T-helper 2 cell treated with Interferon-gamma antibody and Interleukin-4, amounts not matched to agents 5 μg/mL and 100 μg/mL, for 36 hours (primary cell): Measurements from ENCODE around the gene TCF4.

Source experiments
- DNase-seq: peaks from one replicate; pipeline ENCODE4 v3.0.0; 2021; ENCODE audit warnings: low spot score
- H3K27ac Mint-ChIP-seq: one replicate; pipeline ENCODE4 v1.8.0; 2021; ENCODE audit warnings: mild to moderate bottlenecking, mixed read lengths
- H3K27me3 Mint-ChIP-seq: one replicate; pipeline ENCODE4 v1.8.0; 2021; ENCODE audit warnings: low read depth, mixed read lengths
- H3K36me3 Mint-ChIP-seq: one replicate; pipeline ENCODE4 v1.8.0; 2021; ENCODE audit warnings: low read depth, mixed read lengths
- H3K4me1 Mint-ChIP-seq: one replicate; pipeline ENCODE4 v1.8.0; 2021; ENCODE audit warnings: low read depth, mixed read lengths
- H3K4me3 Mint-ChIP-seq: one replicate; pipeline ENCODE4 v1.8.0; 2022; ENCODE audit warnings: mild to moderate bottlenecking, moderate library complexity, mixed read lengths
- H3K9me3 Mint-ChIP-seq: one replicate; pipeline ENCODE4 v1.8.0; 2021; ENCODE audit warnings: mixed read lengths

The TCF4 gene

DNA sequence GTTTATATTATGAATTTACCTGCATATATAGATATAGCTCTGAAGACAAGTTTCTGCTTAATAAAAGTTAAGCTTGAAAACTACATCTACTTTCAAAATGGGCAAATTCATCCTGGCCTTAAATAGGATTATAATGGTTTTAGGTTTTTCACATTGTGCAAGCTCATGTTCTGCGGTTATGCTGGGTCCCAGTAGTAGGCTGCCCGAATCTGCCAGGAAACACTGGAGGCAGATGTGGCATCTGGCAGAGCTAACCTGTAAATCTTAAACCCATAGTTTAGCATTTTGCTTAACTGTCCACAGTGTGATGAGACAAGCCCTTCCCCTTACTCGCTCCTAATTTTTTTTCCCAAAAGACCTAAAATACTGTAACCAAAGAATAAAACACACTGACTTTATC, 234.2 kb downstream of the TCF4 start:
- Mint-ChIP-seq H3K4me1 (peaks cover 6% of the 10 kb centered on the region), H3K27ac (no peak overlapping the region), H3K27me3 (peaks cover 18% of the 10 kb centered on the region), H3K4me3 (no peak overlapping the region), H3K9me3 (no peaks in the 10 kb centered on the region), H3K36me3 (no peaks in the 10 kb centered on the region)
- no peak for DNase-seq

GRCh38 chr18:55353391-55353790, 234.6 kb downstream of the TCF4 start:
- H3K4me1 Mint-ChIP-seq: peaks cover 6% of the 10 kb centered on the region
- no peak overlapping the region for H3K27ac Mint-ChIP-seq
- H3K36me3 Mint-ChIP-seq: no peaks in the 10 kb centered on the region
- H3K9me3 Mint-ChIP-seq: no peaks in the 10 kb centered on the region
- DNase-seq: no peak
- no peak overlapping the region for H3K4me3 Mint-ChIP-seq
- H3K27me3 Mint-ChIP-seq: peaks cover 18% of the 10 kb centered on the region

GRCh38 chr18:55351980-55352714, 235.8 kb downstream of the TCF4 start:
- H3K36me3 Mint-ChIP-seq: no peaks in the 10 kb centered on the region
- no peak for DNase-seq
- H3K4me3 Mint-ChIP-seq: no peak overlapping the region
- peaks cover 6% of the 10 kb centered on the region for H3K4me1 Mint-ChIP-seq
- no peaks in the 10 kb centered on the region for H3K9me3 Mint-ChIP-seq
- H3K27me3 Mint-ChIP-seq: peaks cover 18% of the 10 kb centered on the region
- H3K27ac Mint-ChIP-seq: no peak overlapping the region

DNA sequence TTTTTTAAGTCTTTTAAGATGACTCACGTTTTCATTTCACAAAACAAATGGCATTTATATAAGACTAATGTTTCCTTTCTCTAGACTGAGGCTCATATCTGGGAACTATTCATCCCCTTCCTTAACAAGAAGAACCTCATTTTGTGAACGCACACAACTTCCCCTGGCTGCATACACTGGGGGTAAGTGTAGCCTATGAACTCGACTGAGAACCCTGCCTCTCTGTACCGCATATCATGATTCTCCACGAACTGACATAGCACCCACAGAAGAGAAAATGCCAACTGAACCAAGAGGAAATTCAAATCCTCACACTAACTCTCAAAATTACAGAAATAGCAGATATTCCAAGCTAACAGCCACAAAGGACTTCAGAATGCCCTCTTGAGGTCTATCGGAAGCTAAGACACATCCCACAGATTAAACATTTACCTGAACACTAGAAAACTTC, 236.7 kb downstream of the TCF4 start:
- no peak for DNase-seq
- H3K27me3 Mint-ChIP-seq: peaks cover 18% of the 10 kb centered on the region
- H3K27ac Mint-ChIP-seq: no peak overlapping the region
- H3K4me3 Mint-ChIP-seq: no peak overlapping the region
- no peaks in the 10 kb centered on the region for H3K9me3 Mint-ChIP-seq
- peaks cover 6% of the 10 kb centered on the region for H3K4me1 Mint-ChIP-seq
- H3K36me3 Mint-ChIP-seq: no peaks in the 10 kb centered on the region

DNA sequence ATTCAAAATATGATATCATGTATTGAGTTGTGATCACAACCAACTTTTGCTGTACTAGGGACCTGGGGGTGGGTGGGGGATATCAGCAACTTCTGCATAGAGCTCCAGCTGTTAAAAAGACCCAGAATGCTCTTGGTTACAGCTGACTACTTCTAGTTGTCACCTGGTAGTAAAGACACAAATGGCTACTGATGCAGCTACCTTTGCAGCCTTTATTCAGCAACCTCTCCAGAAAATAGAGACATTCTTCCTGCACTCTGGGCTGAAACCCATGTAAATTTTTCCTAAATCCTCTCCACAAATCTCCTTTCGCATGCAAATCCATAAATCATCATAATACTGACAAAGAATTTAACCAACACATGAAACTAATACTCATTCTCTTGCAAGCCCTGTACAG, 238.3 kb downstream of the TCF4 start:
- no peaks in the 10 kb centered on the region for H3K9me3 Mint-ChIP-seq
- DNase-seq: no peak
- H3K36me3 Mint-ChIP-seq: no peaks in the 10 kb centered on the region
- H3K27ac Mint-ChIP-seq: no peak overlapping the region
- H3K4me3 Mint-ChIP-seq: no peak overlapping the region
- peaks cover 6% of the 10 kb centered on the region for H3K4me1 Mint-ChIP-seq
- H3K27me3 Mint-ChIP-seq: peaks cover 15% of the 10 kb centered on the region

GRCh38 chr18:55346961-55347740, 240.8 kb downstream of the TCF4 start:
- peaks cover 14% of the 10 kb centered on the region for H3K27me3 Mint-ChIP-seq
- no peak overlapping the region for H3K4me3 Mint-ChIP-seq
- H3K9me3 Mint-ChIP-seq: no peaks in the 10 kb centered on the region
- H3K4me1 Mint-ChIP-seq: peaks cover 3% of the 10 kb centered on the region
- no peaks in the 10 kb centered on the region for H3K36me3 Mint-ChIP-seq
- DNase-seq: no peak
- H3K27ac Mint-ChIP-seq: no peak overlapping the region

DNA sequence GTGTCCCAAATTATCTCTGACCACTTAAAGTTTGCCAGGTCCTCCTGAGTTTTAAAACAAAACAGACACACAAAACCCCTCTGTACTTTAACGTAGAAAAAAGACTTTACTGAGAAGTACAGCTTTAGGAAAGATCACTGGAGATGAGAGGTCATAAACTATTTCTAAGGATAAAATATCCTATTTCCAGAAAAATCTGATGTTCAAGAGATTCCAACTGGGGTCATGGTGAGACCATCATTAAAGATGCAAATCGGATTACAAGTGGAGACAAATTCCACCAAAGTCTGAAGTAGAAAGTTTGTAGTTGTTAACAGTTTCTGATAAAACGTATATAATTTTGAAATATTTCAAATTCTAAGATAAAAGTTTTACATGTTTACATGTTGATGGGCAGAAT, 241.6 kb downstream of the TCF4 start:
- Mint-ChIP-seq H3K36me3 (no peaks in the 10 kb centered on the region), H3K27me3 (peaks cover 14% of the 10 kb centered on the region), H3K9me3 (no peaks in the 10 kb centered on the region), H3K27ac (no peak overlapping the region), H3K4me3 (no peak overlapping the region), H3K4me1 (no peaks in the 10 kb centered on the region)
- no peak for DNase-seq

- Mint-ChIP-seq H3K4me1 (no peaks in the 10 kb centered on the region), H3K36me3 (no peaks in the 10 kb centered on the region), H3K27ac (no peak overlapping the region), H3K27me3 (peaks cover 14% of the 10 kb centered on the region), H3K9me3 (no peaks in the 10 kb centered on the region), H3K4me3 (no peak overlapping the region)
- no peak for DNase-seq
Observed at GRCh38 chr18:55345103-55345950, 242.7 kb downstream of the TCF4 start.

GRCh38 chr18:55343396-55344073, 244.5 kb downstream of the TCF4 start:
- H3K4me1 Mint-ChIP-seq: no peaks in the 10 kb centered on the region
- H3K36me3 Mint-ChIP-seq: no peaks in the 10 kb centered on the region
- no peaks in the 10 kb centered on the region for H3K9me3 Mint-ChIP-seq
- no peak for DNase-seq
- peaks cover 8% of the 10 kb centered on the region for H3K27me3 Mint-ChIP-seq
- H3K4me3 Mint-ChIP-seq: no peak overlapping the region
- H3K27ac Mint-ChIP-seq: no peak overlapping the region

DNA sequence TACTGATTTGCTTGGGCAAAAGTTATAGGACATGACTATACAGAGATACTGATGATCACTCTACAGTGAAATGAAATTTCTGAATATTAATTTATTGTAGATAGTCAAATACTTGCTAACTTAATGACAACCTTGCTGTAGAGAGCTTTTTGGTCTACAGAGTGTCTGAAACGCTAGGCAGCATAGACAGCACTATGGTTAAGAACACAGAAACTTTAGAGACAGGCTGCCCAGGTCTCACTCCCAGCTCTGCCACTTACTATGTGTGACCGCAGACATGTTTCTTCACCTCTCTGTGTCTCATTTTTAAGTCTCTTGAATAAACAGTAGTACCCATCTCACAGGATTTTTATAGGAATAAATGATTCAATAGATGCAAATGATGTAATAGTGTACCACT, 247.0 kb downstream of the TCF4 start:
- no peaks in the 10 kb centered on the region for H3K4me1 Mint-ChIP-seq
- no peak for DNase-seq
- H3K27ac Mint-ChIP-seq: no peak overlapping the region
- no peaks in the 10 kb centered on the region for H3K36me3 Mint-ChIP-seq
- H3K4me3 Mint-ChIP-seq: no peak overlapping the region
- H3K9me3 Mint-ChIP-seq: no peaks in the 10 kb centered on the region
- H3K27me3 Mint-ChIP-seq: peaks cover 11% of the 10 kb centered on the region

DNA sequence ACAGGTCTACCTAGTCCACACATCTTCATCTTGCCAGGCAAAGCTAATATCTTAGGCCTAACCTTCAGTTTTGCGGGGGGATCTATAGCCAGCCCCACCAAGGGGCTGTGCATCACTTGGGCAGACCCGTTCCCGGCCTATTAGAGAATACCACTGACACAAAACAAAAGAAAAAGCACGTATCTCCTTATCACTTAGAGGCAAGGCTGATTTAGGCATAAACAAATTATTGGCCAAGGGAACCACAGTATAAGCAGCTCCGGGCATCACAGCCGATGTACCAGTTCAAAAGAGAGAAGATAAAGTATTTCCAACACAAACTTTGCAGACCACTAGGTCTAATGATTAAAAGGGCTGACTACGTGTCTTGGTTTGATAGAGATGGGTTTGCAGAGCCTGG, 248.0 kb downstream of the TCF4 start:
- no peaks in the 10 kb centered on the region for H3K36me3 Mint-ChIP-seq
- DNase-seq: no peak
- H3K4me1 Mint-ChIP-seq: no peaks in the 10 kb centered on the region
- H3K27ac Mint-ChIP-seq: no peak overlapping the region
- peaks cover 11% of the 10 kb centered on the region for H3K27me3 Mint-ChIP-seq
- H3K9me3 Mint-ChIP-seq: no peaks in the 10 kb centered on the region
- H3K4me3 Mint-ChIP-seq: no peak overlapping the region

GRCh38 chr18:55338978-55339650, 248.9 kb downstream of the TCF4 start:
- Mint-ChIP-seq H3K4me3 (no peak overlapping the region), H3K4me1 (no peaks in the 10 kb centered on the region), H3K27ac (no peak overlapping the region), H3K36me3 (no peaks in the 10 kb centered on the region), H3K27me3 (peaks cover 6% of the 10 kb centered on the region), H3K9me3 (no peaks in the 10 kb centered on the region)
- DNase-seq: no peak

DNA sequence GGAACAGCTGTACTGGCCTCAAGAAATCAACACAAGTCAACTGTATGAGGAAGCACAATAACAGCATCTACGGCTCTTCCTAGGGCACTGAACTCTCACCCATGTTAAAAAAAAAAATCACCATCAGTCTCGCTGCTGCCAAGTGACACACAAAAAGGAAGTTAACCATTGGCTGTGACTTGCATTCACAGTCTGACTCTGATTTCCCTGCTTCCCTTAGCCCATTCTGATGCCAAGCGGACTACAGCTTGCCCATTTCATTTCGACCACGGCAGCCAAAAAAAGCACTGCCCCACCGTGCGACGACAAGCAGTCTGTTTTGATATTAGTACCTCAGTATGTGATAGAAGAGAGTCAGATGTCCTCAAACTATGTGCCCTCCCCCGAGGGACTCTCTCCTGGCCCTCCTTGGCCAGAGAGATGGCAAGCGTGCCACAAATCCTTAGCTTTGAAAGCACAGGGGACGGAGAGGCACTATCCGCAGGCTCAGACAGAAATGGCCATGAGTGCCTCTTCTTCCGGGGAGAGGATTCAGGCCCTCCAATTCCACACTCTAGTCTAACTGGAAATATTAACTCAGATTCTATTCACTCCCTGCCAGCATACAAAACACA, 250.0 kb downstream of the TCF4 start:
- no peak for DNase-seq
- Mint-ChIP-seq H3K27ac (no peak overlapping the region), H3K27me3 (peaks cover 13% of the 10 kb centered on the region), H3K4me1 (no peaks in the 10 kb centered on the region), H3K9me3 (no peaks in the 10 kb centered on the region), H3K4me3 (no peak overlapping the region), H3K36me3 (no peaks in the 10 kb centered on the region)
